ENCODE measurements around the gene SEC61A2. TPM values are rescaled to one million over a fixed set of nuclear protein-coding genes. Genes with fewer than 3 reads are reported as not detected.
A peak's percentile ranks its signal among the peaks of the same experiment; 100 is the strongest.

Gene SEC61A2
- total RNA-seq, 6 experiments from 2014 or later, result 3.6 to 7.5 (median 6.5) TPM

- intact Hi-C loops (cut with DNase I), result no loop called here
- H3K27me3 ChIP-seq, result no peaks in the 10 kb centered on the region
- no peaks in the 10 kb centered on the region for H3K9me3 ChIP-seq
- 10% methylated on average over 6 of the region's 7 CpGs for WGBS (ENCODE audit: insufficient coverage, low coverage, low lambda C conversion rate, missing lambda C conversion rate)
- peaks cover 0 to 7% (median 3%) of the 10 kb centered on the region in 4 donors for H3K4me1 ChIP-seq
- H3K36me3 ChIP-seq, result peaks cover 0 to 31% (median 1%) of the 10 kb centered on the region in 4 donors
- TF ChIP-seq, protein P1, sequence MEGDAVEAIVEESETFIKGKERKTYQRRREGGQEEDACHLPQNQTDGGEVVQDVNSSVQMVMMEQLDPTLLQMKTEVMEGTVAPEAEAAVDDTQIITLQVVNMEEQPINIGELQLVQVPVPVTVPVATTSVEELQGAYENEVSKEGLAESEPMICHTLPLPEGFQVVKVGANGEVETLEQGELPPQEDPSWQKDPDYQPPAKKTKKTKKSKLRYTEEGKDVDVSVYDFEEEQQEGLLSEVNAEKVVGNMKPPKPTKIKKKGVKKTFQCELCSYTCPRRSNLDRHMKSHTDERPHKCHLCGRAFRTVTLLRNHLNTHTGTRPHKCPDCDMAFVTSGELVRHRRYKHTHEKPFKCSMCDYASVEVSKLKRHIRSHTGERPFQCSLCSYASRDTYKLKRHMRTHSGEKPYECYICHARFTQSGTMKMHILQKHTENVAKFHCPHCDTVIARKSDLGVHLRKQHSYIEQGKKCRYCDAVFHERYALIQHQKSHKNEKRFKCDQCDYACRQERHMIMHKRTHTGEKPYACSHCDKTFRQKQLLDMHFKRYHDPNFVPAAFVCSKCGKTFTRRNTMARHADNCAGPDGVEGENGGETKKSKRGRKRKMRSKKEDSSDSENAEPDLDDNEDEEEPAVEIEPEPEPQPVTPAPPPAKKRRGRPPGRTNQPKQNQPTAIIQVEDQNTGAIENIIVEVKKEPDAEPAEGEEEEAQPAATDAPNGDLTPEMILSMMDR (IDR thresholded peaks at IDR 0.05), result no peak
- no peak for TF ChIP-seq POLR2A (IDR thresholded peaks at IDR 0.05)
- no peak overlapping the region for H3K4me3 ChIP-seq
- peak; percentile 56 to 75 (median 66) for ATAC-seq
- peak overlapping the region in 2 of 3 donors; percentile 39 to 58 for H3K27ac ChIP-seq
- DNase-seq, result peak in 1 of 3 donors; percentile 52
Observed at GRCh38 chr10:12184165-12184564, 54.7 kb downstream of the SEC61A2 start.

DNA sequence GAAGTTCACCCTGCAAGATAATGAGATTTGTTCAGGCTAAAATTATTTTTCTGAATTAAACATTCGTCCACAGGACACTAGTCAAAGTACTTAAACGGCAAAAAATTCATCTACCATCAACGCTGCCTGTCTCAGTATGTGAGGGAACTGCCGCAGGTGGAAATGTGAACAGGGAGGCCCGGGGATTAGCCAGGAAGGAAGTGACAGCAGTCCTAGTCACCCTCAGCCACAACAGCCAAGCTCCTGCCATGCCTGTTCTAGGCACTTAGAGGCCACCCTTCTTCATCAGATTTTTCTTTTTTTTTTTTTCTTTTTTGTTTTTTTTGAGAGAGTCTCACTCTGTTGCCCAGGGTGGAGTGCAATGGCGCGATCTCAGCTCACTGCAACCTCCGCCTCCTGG is 56.8 kb downstream of the SEC61A2 start:
- 72% methylated on average over 7 of the region's 8 CpGs for WGBS (ENCODE audit: insufficient coverage, low coverage, low lambda C conversion rate, missing lambda C conversion rate)
- no peak for TF ChIP-seq POLR2A (IDR thresholded peaks at IDR 0.05)
- TF ChIP-seq, protein P1 (IDR thresholded peaks at IDR 0.05), result no peak
- Histone ChIP-seq H3K27ac (no peak overlapping the region), H3K27me3 (no peaks in the 10 kb centered on the region), H3K36me3 (peaks cover 0 to 21% (median 1%) of the 10 kb centered on the region in 4 donors), H3K4me3 (no peak overlapping the region), H3K4me1 (peaks cover 0 to 12% (median 5%) of the 10 kb centered on the region in 4 donors), H3K9me3 (no peaks in the 10 kb centered on the region)
- DNase-seq (no peak), ATAC-seq (no peak)
- intact Hi-C loops (cut with DNase I), result no loop called here

DNA sequence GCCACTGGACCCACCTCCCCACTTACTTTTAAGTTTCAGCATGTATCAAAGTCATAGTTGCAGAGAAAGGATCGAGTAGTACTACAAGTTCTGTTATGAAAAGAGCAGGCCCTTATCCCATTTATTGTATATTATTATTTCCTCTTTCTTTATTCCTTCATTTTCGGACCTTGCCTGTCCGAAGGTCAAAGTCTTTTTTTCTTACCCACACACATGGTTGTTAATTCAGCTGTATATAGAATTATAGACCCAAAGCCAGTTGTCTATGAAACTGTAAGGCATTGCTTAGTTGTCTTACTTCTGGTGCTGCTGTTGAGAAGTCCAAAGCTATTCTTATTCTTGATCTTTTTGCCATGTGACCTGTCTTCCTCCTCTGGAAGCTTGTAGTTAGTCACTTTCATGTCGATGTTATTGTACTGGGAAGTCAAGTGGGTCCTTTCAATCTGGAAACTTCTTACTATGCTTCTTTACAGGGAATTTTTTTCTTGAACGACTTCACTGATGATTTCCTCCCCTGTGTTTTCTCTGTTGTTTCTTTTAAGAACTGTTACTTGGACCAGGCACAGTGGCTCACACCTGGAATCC is 57.9 kb downstream of the SEC61A2 start:
- intact Hi-C loops (cut with DNase I), result no loop called here
- no peak overlapping the region for H3K27ac ChIP-seq
- WGBS (ENCODE audit: insufficient coverage, low coverage, low lambda C conversion rate, missing lambda C conversion rate), result 78% methylated on average over 5 of the region's 5 CpGs
- TF ChIP-seq, protein P1 (IDR thresholded peaks at IDR 0.05), result no peak
- no peak for TF ChIP-seq POLR2A (IDR thresholded peaks at IDR 0.05)
- H3K4me1 ChIP-seq, result peaks cover 0 to 18% (median 7%) of the 10 kb centered on the region in 4 donors
- no peaks in the 10 kb centered on the region for H3K9me3 ChIP-seq
- DNase-seq, result no peak
- ATAC-seq, result no peak
- no peaks in the 10 kb centered on the region for H3K27me3 ChIP-seq
- H3K4me3 ChIP-seq, result no peak overlapping the region
- H3K36me3 ChIP-seq, result peaks cover 0 to 21% (median 1%) of the 10 kb centered on the region in 4 donors

- 83% methylated on average over 6 of the region's 6 CpGs for WGBS (ENCODE audit: insufficient coverage, low coverage, low lambda C conversion rate, missing lambda C conversion rate)
- H3K9me3 ChIP-seq, result no peaks in the 10 kb centered on the region
- H3K4me1 ChIP-seq, result peaks cover 0 to 30% (median 9%) of the 10 kb centered on the region in 4 donors
- DNase-seq, result no peak
- H3K27ac ChIP-seq, result no peak overlapping the region
- ATAC-seq, result no peak
- intact Hi-C loops (cut with DNase I), result no loop called here
- no peaks in the 10 kb centered on the region for H3K27me3 ChIP-seq
- H3K4me3 ChIP-seq, result no peak overlapping the region
- peaks cover 0 to 13% (median 1%) of the 10 kb centered on the region in 4 donors for H3K36me3 ChIP-seq
- TF ChIP-seq, protein P1 (IDR thresholded peaks at IDR 0.05), result no peak
- TF ChIP-seq POLR2A (IDR thresholded peaks at IDR 0.05), result no peak
Observed at GRCh38 chr10:12188656-12189055, 59.2 kb downstream of the SEC61A2 start.

Data from right lobe of liver (tissue), 6 donors.